NCI-H1436 (cell line): ENCODE data around the gene CDH23.

Source experiments
- DNase-seq: peaks from one replicate; lab custom pipeline; 2025; lab: John Stamatoyannopoulos, UW

Gene CDH23

GRCh38 chr10:71802235-71802634 lies 405.5 kb downstream of the CDH23 start:
- DNase-seq = no peak

GRCh38 chr10:71802715-71803488 lies 406.2 kb downstream of the CDH23 start:
- DNase-seq = no peak

GRCh38 chr10:71804077-71804476 lies 407.4 kb downstream of the CDH23 start:
- no peak for DNase-seq

GRCh38 chr10:71805776-71806703 lies 409.3 kb downstream of the CDH23 start:
- no peak for DNase-seq

DNA sequence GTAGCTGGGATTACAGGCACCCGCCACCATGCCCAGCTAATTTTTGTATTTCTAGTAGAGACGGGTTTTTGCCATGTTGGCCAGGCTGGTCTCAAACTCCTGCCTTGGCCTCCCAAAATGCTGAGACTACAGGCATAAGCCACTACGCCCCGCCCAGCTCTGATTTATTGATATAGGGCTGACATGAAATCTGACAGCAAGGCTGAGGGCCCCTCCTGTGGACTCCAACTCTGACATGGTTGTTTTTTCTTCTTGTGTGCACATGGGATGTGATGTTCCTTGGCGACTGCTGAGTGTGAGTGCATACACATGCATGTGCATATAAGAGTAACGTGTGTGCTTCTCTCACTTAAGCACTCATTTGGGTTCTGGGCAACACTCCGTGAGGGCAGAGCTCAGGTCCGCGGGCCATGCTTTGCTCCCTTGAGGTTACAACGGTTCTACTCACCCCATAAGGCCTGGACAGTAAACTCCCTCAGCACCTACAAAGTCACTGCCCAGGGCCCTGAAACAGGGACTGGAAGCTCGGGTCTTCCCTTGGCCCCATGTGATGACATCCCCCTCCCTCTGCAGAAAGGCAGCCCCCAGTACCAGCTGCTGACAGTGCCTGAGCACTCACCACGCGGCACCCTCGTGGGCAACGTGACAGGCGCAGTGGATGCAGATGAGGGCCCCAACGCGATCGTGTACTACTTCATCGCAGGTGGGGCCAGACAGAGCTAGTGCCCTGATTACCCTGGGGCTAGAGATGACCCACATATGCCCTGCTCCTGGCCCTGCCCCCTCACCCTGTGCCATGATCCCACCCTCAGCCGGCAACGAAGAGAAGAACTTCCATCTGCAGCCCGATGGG lies 410.2 kb downstream of the CDH23 start:
- no peak for DNase-seq

DNA sequence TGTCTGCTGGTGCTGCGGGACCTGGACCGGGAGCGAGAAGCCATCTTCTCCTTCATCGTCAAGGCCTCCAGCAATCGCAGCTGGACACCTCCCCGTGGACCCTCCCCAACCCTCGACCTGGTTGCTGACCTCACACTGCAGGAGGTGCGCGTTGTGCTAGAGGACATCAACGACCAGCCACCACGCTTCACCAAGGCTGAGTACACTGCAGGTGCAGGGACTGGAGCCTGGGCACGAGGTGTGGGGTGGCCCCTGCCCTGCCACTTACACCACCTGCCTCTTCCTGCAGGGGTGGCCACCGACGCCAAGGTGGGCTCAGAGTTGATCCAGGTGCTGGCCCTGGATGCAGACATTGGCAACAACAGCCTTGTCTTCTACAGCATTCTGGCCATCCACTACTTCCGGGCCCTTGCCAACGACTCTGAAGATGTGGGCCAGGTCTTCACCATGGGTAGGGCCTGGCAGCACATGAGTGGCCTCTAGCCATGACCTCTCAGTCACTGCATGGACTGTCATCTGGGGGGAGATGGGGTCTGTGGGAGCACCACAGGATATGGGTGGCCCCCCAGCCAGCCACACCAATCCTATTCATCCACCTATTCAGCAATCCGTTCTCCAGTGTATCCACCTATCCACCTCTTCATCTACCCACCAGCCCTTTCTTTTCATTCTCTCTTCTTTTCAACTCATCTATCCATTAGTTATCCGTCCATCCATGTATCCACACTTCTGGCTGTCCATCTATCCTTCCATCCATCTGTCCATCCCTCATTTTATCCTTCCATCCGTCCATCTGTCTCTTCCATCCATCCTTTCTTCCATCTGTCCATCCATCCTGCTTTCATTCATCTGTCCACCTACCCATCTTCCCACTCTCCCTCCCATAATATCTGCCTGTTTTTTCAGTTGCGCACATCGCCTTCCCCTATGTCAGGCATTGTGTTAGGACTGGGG lies 411.1 kb downstream of the CDH23 start:
- DNase-seq = no peak

- no peak for DNase-seq
These were observed 412.9 kb downstream of the CDH23 start for GRCh38 chr10:71809628-71810027.

GRCh38 chr10:71810048-71810750 lies 413.5 kb downstream of the CDH23 start:
- DNase-seq = no peak

DNA sequence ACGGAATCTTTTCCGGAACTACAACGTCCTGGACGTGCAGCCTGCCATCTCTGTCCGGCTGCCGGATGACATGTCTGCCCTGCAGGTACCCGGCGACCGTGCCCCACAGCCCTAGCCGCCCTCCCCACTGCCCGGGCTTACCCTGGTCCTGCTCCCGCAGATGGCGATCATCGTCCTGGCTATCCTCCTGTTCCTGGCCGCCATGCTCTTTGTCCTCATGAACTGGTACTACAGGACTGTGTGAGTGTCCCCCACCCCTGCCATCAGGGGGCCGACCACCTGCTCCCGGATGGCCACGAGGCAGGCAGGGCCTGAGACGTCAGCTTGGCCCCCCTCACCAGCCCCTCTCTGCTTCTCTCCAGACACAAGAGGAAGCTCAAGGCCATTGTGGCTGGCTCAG lies 414.6 kb downstream of the CDH23 start:
- no peak for DNase-seq

GRCh38 chr10:71812016-71812912 lies 415.5 kb downstream of the CDH23 start:
- peak; percentile 37 for DNase-seq

DNA sequence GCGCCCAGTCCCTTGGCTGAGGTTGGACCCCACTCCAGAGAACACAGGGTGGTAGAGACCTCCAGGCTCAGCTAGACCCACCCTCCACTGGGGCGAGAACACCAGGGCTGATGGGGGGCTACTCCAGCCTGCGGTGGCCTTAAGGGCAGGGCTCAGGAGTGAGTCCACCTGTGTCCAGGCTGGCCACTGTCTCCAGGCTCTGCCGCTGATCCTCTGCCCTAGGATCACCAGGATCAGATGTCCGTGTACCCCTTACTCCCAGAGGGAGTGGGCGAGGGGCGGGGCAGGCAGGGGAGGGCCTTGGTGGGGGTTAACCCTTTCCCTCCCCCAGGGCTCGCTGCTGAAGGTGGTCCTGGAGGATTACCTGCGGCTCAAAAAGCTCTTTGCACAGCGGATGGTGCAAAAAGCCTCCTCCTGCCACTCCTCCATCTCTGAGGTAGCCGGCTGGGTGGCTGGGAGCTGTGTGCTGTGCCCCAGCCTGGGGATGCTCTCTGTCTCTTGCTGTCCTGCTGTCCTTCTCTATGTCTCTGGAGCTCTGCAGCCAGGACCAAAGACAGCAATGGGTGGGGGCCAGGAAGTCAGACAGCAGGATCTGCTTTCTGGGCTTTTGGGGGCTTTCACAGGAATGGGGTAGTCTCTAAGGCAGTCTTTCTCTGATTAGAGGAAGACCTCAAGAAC lies 416.3 kb downstream of the CDH23 start:
- no peak for DNase-seq

- DNase-seq = no peak
These were observed 418.2 kb downstream of the CDH23 start for GRCh38 chr10:71814922-71815411.

GRCh38 chr10:71815515-71816130 lies 418.9 kb downstream of the CDH23 start:
- no peak for DNase-seq

GRCh38 chr10:71816421-71816851 lies 419.7 kb downstream of the CDH23 start:
- no peak for DNase-seq

DNA sequence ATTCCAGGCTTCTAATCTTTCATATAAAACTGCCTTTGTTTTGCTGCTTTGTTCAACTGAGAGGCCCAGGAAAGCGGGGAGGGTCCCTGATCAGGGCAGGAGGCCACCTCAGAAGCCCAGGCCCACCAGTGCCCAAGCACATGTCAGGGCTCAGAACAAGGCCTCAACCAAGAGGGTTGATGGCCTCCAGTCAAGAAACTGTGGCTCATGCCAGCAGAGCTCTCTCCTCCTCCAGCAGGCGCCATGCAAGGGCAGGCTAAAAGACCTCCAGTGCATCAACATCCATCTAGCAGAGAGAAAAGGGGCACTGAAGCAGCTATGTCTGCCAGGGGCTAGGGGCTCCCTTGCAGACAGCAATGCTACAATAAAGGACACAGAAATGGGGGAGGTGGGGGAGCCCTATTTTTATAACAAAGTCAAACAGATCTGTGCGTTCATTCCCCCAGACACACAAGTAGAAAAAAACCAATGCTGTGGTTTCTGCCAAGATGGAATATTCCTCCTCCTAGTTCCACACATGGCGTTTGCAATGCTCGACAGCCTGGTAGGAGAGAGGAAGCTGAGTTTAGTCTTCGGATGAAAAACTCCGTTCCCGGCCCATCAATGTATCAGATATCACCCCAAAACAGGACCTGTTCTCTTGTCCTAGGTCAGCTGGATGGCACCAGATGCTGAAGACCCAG lies 420.4 kb downstream of the CDH23 start:
- DNase-seq = no peak

DNA sequence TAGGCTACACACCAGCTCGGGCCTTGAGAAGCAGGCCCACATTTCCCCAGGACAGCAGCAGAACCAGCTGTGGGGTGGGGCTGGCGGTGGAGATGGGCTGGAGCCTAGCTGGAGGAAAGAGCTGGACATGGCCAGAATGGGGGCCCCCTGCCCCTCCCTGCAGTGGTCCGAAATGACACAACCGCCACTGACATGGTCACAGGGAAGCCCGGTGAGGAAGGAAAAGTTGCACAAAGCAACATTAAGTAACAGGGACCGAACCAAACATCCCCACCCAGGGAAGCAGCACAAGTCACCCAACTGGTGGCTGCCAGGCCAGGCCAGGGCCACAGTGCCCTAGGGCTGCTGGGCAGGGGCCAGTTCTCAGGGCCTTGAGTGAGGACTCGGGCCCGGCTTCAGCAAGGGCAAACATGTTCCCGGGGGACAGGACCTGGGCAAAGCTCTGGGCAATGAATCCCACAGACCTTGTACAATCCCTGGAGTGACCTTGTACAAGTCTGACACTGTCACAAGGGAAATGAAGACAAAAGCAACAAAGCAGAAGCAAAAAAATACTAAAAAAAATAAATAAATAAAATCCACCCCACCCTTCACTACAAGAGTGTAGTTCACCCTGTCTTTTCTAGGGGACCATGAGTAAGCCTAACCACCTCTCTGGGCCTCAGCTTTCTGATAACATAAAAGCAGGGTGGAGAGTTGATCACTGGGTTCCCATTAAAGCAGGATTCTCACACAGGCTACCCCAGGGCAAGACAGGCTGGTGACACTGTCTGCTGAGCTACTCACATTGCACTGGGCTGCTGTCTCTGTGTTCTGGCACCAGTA lies 421.3 kb downstream of the CDH23 start:
- DNase-seq = no peak
